CD4-positive, alpha-beta T cell treated with Interferon alpha-2 for 1 hour (primary cell): ENCODE results near the gene PPARG.
"Not testable (repeated sequence)": the region's sequence is repeated elsewhere in the genome, so short reads cannot be mapped to it uniquely, and the experiment has no call there.

Experiments
- DNase-seq, 2 donors: peaks; one replicate each; pipeline ENCODE4 v3.0.0-alpha.2; 2020 to 2022

PPARG gene

GRCh38 chr3:12288182-12289129, at the start of gene PPARG:
PPARG (plus strand) TSS chr3:12289070; CDS start chr3:12379712, 90,642 bp downstream.
- no peak for DNase-seq

- no peak for DNase-seq
These were observed 49.6 kb upstream of the PPARG start for GRCh38 chr3:12239301-12239700.

GRCh38 chr3:12242772-12243171, 46.1 kb upstream of the PPARG start:
- no peak for DNase-seq

- no peak for DNase-seq
These were observed 42.2 kb upstream of the PPARG start for GRCh38 chr3:12246497-12247163.

GRCh38 chr3:12247411-12247810, 41.5 kb upstream of the PPARG start:
- no peak for DNase-seq

GRCh38 chr3:12249519-12249918, 39.4 kb upstream of the PPARG start:
- no peak for DNase-seq

GRCh38 chr3:12252889-12253288, 36.0 kb upstream of the PPARG start:
- no peak for DNase-seq

GRCh38 chr3:12253516-12254343, 35.1 kb upstream of the PPARG start:
- DNase-seq = no peak

- DNase-seq = no peak
These were observed 33.5 kb upstream of the PPARG start for GRCh38 chr3:12255393-12255792.

GRCh38 chr3:12258911-12259310, 30.0 kb upstream of the PPARG start:
- DNase-seq = no peak

GRCh38 chr3:12262173-12262572, 26.7 kb upstream of the PPARG start:
- DNase-seq = not testable (repeated sequence)

GRCh38 chr3:12265508-12265907, 23.4 kb upstream of the PPARG start:
- DNase-seq = no peak

- no peak for DNase-seq
These were observed 22.8 kb upstream of the PPARG start for GRCh38 chr3:12266038-12266437.

GRCh38 chr3:12267376-12268030, 21.4 kb upstream of the PPARG start:
- DNase-seq = no peak

GRCh38 chr3:12268049-12268735, 20.7 kb upstream of the PPARG start:
- no peak for DNase-seq

- no peak for DNase-seq
These were observed 17.9 kb upstream of the PPARG start for GRCh38 chr3:12270976-12271375.

- no peak for DNase-seq
These were observed 15.7 kb upstream of the PPARG start for GRCh38 chr3:12273045-12273695.

GRCh38 chr3:12275974-12276650, 12.8 kb upstream of the PPARG start:
- no peak for DNase-seq

GRCh38 chr3:12276827-12277226, 12.0 kb upstream of the PPARG start:
- not testable (repeated sequence) for DNase-seq

- DNase-seq = no peak
These were observed 10.3 kb upstream of the PPARG start for GRCh38 chr3:12278566-12278965.
